22Rv1 (cell line): ENCODE data around the gene CD99L2.

Experiments used
- H3K27ac ChIP-seq: fragments of 450-650 bp; 2 replicates; pipeline ENCODE4 v1.5.1; 2017
- CTCF ChIP-seq: fragments of 450-650 bp; IDR thresholded peaks from 2 replicates; pipeline ENCODE4 v1.5.1; 2017; ENCODE audit warnings: mild to moderate bottlenecking
- ZFX ChIP-seq: fragments of 450-650 bp; IDR thresholded peaks from 2 replicates; pipeline ENCODE4 v1.6.1; 2017; ENCODE audit warnings: antibody characterized with exemption, borderline replicate concordance

Gene CD99L2

GRCh38 chrX:150868625-150869024 lies 29.8 kb downstream of the CD99L2 start:
- TF ChIP-seq CTCF (no peak), ZFX (no peak)
- H3K27ac ChIP-seq: no peak overlapping the region

- TF ChIP-seq CTCF (no peak), ZFX (no peak)
- H3K27ac ChIP-seq: no peak overlapping the region
Measured at GRCh38 chrX:150864127-150864526, 34.3 kb downstream of the CD99L2 start.

GRCh38 chrX:150863191-150863590 lies 35.3 kb downstream of the CD99L2 start:
- no peak overlapping the region for H3K27ac ChIP-seq
- TF ChIP-seq ZFX: no peak
- no peak for TF ChIP-seq CTCF

- H3K27ac ChIP-seq: no peak overlapping the region
- TF ChIP-seq ZFX: no peak
- no peak for TF ChIP-seq CTCF
Measured at GRCh38 chrX:150857453-150857852, 41.0 kb downstream of the CD99L2 start.

- no peak for TF ChIP-seq ZFX
- TF ChIP-seq CTCF: no peak
- no peak overlapping the region for H3K27ac ChIP-seq
Measured at GRCh38 chrX:150856785-150857184, 41.7 kb downstream of the CD99L2 start.

GRCh38 chrX:150856101-150856500 lies 42.4 kb downstream of the CD99L2 start:
- H3K27ac ChIP-seq: no peak overlapping the region
- TF ChIP-seq CTCF (no peak), ZFX (no peak)

GRCh38 chrX:150854856-150855255 lies 43.6 kb downstream of the CD99L2 start:
- H3K27ac ChIP-seq: no peak overlapping the region
- TF ChIP-seq CTCF (no peak), ZFX (no peak)
